Vagina (tissue), 2 donors: ENCODE data around the gene LMO2. TPM values are rescaled to one million over a fixed set of nuclear protein-coding genes. Genes with fewer than 3 reads are reported as not detected.

ENCODE experiments used
- DNase-seq, 2 donors: peaks; one replicate each; pipeline ENCODE4 v3.0.0-alpha.2; 2017; ENCODE audit errors: extremely low spot score in 2 of 2
- H3K27ac ChIP-seq: fragments of 200-600 bp; sonication (generic); one replicate; pipeline ENCODE4 v1.5.1; 2019
- H3K27me3 ChIP-seq: fragments of 200-600 bp; sonication (generic); one replicate; pipeline ENCODE4 v1.5.1; 2019
- H3K36me3 ChIP-seq, 2 donors: fragments of 200-600 bp; sonication (generic); one replicate each; pipeline ENCODE4 v1.5.1; 2017 to 2019
- H3K4me1 ChIP-seq: fragments of 200-600 bp; sonication (generic); one replicate; pipeline ENCODE4 v1.5.1; 2019
- H3K4me3 ChIP-seq, 2 donors: fragments of 200-600 bp; sonication (generic); 1 replicate in 1 of 2; 2 replicates in 1 of 2; pipeline ENCODE4 v1.5.1; 2016 to 2019
- H3K9me3 ChIP-seq: fragments of 200-600 bp; sonication (generic); one replicate; pipeline ENCODE4 v1.5.1; 2019
- POLR2A ChIP-seq, 2 donors: fragments of 450-650 bp; IDR thresholded peaks; one replicate each; pipeline ENCODE4 v1.6.1; 2017; ENCODE audit warnings: antibody characterized with exemption in 2 of 2, mild to moderate bottlenecking in 2 of 2, moderate library complexity in 2 of 2
- POLR2AphosphoS5 ChIP-seq, 2 donors: sonication (generic); formaldehyde crosslinking; IDR thresholded peaks; one replicate each; pipeline ENCODE4 v1.9.0; 2017; ENCODE audit warnings: antibody characterized with exemption in 2 of 2, mild to moderate bottlenecking in 2 of 2, low read depth in 1 of 2; ENCODE audit not compliant: insufficient read depth in 1 of 2
- intact Hi-C: fragments of 100-400 bp; cut with DNase I; formaldehyde crosslinking; loops from one replicate; pipeline ENCODE4 v1.15.1; 2023
- total RNA-seq: library from RNA; depleted of rRNA; stranded (reverse); fragments of >200 nt; gene quantifications from one replicate; pipeline ENCODE4 v1.2.3, GENCODE V29; 2016
- TF ChIP-seq, protein P1 (sequence below), 3 experiments: fragments of 450-650 bp in 2 of 3; fragments of 200-600 bp in 1 of 3; sonication (generic) in 1 of 3; IDR thresholded peaks; one replicate each; pipeline ENCODE4 v1.5.1; 2017 to 2019; ENCODE audit warnings: antibody characterized with exemption in 3 of 3, mild to moderate bottlenecking in 2 of 3, moderate library complexity in 2 of 3

Gene LMO2
- total RNA-seq, 1 donor from 2014 or later, result 26.5 TPM

DNA sequence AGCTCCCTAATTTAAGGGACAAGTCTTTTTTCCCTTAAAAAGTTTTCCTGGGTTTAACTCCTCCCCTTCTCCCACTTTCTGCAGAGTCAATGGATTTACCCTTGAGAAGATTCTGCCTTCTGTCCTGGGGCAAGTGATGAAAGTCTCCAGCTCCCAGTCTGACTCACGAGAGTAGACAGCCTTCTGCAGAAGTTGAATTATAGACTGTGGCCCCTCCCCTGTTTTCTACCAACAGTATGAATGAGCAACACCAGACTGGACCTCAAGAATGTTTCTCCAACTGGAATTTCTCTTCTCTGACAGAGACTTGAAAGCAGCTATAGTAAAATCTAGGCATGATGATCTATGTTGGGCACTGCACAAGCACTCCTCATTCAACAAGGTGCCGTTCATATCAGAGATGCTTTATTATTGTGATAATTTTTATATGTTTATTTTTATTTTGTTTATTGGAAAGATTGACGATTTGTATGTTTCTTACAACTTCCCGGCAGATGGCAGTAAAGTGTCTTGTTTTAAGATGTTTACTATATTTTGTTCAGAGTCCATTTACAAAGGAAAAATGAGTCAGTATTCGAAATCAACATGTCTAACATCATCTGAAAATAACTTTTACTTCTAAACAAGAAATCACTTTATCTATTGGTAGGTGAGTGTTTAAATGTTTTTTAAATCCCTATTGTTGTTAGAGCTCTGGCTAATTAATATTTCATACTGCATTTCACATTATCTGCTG is 56.6 kb downstream of the LMO2 start:
- H3K9me3 ChIP-seq, result no peaks in the 10 kb centered on the region
- H3K27ac ChIP-seq, result no peak overlapping the region
- H3K36me3 ChIP-seq, result no peaks in the 10 kb centered on the region
- intact Hi-C loops, result no loop called here
- H3K27me3 ChIP-seq, result no peaks in the 10 kb centered on the region
- H3K4me1 ChIP-seq, result peaks cover 4% of the 10 kb centered on the region
- no peak overlapping the region for H3K4me3 ChIP-seq
- TF ChIP-seq, protein P1, sequence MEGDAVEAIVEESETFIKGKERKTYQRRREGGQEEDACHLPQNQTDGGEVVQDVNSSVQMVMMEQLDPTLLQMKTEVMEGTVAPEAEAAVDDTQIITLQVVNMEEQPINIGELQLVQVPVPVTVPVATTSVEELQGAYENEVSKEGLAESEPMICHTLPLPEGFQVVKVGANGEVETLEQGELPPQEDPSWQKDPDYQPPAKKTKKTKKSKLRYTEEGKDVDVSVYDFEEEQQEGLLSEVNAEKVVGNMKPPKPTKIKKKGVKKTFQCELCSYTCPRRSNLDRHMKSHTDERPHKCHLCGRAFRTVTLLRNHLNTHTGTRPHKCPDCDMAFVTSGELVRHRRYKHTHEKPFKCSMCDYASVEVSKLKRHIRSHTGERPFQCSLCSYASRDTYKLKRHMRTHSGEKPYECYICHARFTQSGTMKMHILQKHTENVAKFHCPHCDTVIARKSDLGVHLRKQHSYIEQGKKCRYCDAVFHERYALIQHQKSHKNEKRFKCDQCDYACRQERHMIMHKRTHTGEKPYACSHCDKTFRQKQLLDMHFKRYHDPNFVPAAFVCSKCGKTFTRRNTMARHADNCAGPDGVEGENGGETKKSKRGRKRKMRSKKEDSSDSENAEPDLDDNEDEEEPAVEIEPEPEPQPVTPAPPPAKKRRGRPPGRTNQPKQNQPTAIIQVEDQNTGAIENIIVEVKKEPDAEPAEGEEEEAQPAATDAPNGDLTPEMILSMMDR (IDR thresholded peaks at IDR 0.05), result peak in 2 of 3 experiments; percentile 20 to 21
- TF ChIP-seq POLR2AphosphoS5 (IDR thresholded peaks at IDR 0.05; ENCODE audit: insufficient read depth in 1 of 2, low read depth in 1 of 2) (no peak), POLR2A (IDR thresholded peaks at IDR 0.05) (no peak)
- no peak for DNase-seq

DNA sequence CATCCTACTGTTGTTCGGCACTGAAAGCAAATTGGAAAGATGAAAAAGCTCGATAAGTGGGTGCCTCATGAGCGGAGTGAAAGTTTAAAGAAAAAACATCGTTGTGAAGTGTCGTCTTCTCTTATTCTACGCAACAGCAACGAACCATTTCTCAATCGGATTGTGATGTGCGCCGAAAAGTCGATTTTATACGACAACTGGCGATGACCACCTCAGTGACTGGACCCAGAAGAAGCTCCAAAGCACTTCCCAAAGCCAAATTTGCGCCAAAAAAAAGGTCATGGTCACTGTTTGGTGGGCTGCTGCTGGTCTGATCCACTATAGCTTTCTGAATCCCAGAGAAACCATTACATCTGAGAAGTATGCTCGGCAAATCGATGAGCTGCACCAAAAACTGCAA is 59.2 kb downstream of the LMO2 start:
- no peak overlapping the region for H3K27ac ChIP-seq
- intact Hi-C loops, result no loop called here
- peaks cover 12% of the 10 kb centered on the region for H3K4me1 ChIP-seq
- H3K27me3 ChIP-seq, result no peaks in the 10 kb centered on the region
- no peak overlapping the region for H3K4me3 ChIP-seq
- TF ChIP-seq POLR2A (IDR thresholded peaks at IDR 0.05) (no peak), POLR2AphosphoS5 (IDR thresholded peaks at IDR 0.05; ENCODE audit: insufficient read depth in 1 of 2, low read depth in 1 of 2) (no peak)
- TF ChIP-seq, protein P1 (IDR thresholded peaks at IDR 0.05), result no peak
- H3K36me3 ChIP-seq, result no peaks in the 10 kb centered on the region
- no peaks in the 10 kb centered on the region for H3K9me3 ChIP-seq
- DNase-seq, result no peak

DNA sequence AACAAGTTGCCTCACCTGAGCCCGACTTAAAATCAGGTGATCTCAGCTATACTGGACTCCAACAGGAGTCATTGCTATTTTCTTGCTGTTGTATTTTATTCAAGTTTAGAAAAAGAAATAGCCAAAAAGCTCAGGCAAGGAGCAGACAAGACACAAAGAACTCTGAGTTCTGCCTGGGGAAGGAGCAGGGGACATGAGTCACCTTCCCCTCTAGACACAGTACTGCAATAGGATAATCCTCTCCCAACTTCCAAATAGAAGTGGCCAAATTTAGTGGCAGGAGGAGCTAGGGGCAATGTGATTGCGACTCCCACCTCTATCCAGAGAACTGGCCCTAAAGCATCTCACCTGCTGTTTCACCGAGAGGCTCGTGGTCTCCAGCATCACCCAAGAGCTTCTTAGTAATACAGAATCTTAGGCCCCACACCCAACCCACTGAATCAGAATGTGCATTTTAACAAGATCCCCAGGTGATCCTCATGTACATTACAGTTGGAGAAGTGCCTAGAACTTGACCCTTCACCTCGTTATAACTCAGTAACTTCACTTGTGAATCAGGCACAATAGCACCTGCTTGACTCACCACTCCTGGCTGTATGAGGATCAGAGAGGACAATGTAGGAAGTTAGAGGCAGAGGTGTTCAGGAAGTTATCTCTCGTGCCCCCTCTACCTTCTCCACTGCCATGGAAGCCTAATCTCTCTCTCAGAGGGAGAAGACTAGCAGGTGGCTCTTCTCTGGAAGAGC is 60.8 kb downstream of the LMO2 start:
- Histone ChIP-seq H3K27ac (no peak overlapping the region), H3K4me3 (no peak overlapping the region), H3K9me3 (no peaks in the 10 kb centered on the region), H3K27me3 (no peaks in the 10 kb centered on the region), H3K4me1 (peaks cover 12% of the 10 kb centered on the region), H3K36me3 (no peaks in the 10 kb centered on the region)
- TF ChIP-seq POLR2A (IDR thresholded peaks at IDR 0.05) (no peak), POLR2AphosphoS5 (IDR thresholded peaks at IDR 0.05; ENCODE audit: insufficient read depth in 1 of 2, low read depth in 1 of 2) (no peak)
- TF ChIP-seq, protein P1 (IDR thresholded peaks at IDR 0.05), result no peak
- no peak for DNase-seq
- intact Hi-C loops, result no loop called here

DNA sequence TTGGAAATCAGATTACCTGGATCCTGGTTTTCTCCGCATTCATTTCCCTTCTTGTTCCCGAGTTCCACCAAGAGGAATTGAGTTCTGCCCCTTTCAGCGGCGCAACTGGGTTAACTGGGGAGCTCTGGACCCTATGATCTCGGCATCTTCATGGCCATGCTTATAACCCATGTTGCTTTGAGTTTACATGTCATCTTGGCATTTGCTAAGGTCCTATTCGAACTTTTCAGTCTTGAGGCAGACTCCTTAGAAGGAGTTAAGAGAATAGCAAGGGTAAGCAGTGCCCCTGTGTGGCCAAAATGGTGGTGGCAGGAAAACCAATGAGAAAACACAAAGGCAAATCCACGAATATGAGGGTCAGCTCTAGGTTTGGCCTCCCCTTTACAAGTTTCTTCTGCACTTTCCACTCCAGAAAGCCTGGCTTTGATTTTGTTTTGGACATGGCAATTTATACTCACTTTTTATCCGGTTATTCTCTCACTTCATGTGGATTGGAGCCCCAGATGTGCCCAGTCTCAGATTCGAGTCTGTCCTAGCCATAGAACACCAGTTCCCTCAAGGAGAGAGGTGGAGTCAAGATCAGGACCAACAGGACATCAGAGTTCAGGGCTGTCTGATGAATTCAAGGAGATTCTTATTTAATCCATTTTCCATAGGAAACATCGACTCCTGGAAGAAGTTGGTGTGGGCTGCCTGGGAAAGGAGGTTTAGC is 62.3 kb downstream of the LMO2 start:
- no peak for TF ChIP-seq POLR2AphosphoS5 (IDR thresholded peaks at IDR 0.05; ENCODE audit: insufficient read depth in 1 of 2, low read depth in 1 of 2)
- TF ChIP-seq, protein P1 (IDR thresholded peaks at IDR 0.05), result peak; percentile 55 to 71 (median 60)
- H3K9me3 ChIP-seq, result no peaks in the 10 kb centered on the region
- H3K4me1 ChIP-seq, result peaks cover 8% of the 10 kb centered on the region
- no peaks in the 10 kb centered on the region for H3K27me3 ChIP-seq
- no peak overlapping the region for H3K27ac ChIP-seq
- intact Hi-C loops, result no loop called here
- H3K36me3 ChIP-seq, result no peaks in the 10 kb centered on the region
- DNase-seq, result no peak
- H3K4me3 ChIP-seq, result peak overlapping the region; percentile 42 to 62
